ENCODE data around the gene MITF. TPM values are rescaled to one million over a fixed set of nuclear protein-coding genes. Genes with fewer than 3 reads are reported as not detected.

Gene MITF
- total and polyA plus RNA-seq, 2 donors (not counting 1 experiment from before 2014, with no cell fraction given), result 0.10 TPM; not detected in 1

- Histone ChIP-seq H3K4me3 (ENCODE audit: control extremely low read depth in 1 of 5, extremely low read depth in 1 of 5, insufficient read depth in 1 of 5, low read depth in 2 of 5, low read length in 4 of 5) (no peak overlapping the region), H4K20me1 (ENCODE audit: control insufficient read depth, insufficient read depth, low read length, poor library complexity, severe bottlenecking) (no peaks in the 10 kb centered on the region), H2AFZ (ENCODE audit: insufficient read depth, low read depth, low read length, poor library complexity, severe bottlenecking) (no peak overlapping the region), H3K36me3 (replicated peaks in 1 of 2; ENCODE audit: control extremely low read depth in 1 of 2, control insufficient read depth in 1 of 2, extremely low read depth in 1 of 2, insufficient read depth in 2 of 2, low read length in 1 of 2) (no peaks in the 10 kb centered on the region), H3K9ac (ENCODE audit: low read length) (no peak overlapping the region), H3K27me3 (replicated peaks in 1 of 4; ENCODE audit: control extremely low read depth in 1 of 4, control insufficient read depth in 3 of 4, insufficient read depth in 4 of 4, low read length in 3 of 4) (peaks cover 0 to 33% (median 19%) of the 10 kb centered on the region in 4 experiments), H3K27ac (ENCODE audit: low read length in 2 of 2) (no peak overlapping the region), H3K4me2 (replicated peaks; ENCODE audit: low read depth, low read length, poor library complexity, severe bottlenecking) (no peak overlapping the region), H3K4me1 (ENCODE audit: control insufficient read depth in 2 of 2, insufficient read depth in 2 of 2, low read length in 2 of 2) (peaks cover 9 to 10% of the 10 kb centered on the region in 2 donors), H3K79me2 (ENCODE audit: control insufficient read depth, insufficient read depth, low read length) (no peaks in the 10 kb centered on the region), H3K9me3 (ENCODE audit: control extremely low read depth in 1 of 3, control insufficient read depth in 2 of 3, insufficient read depth in 1 of 3, low read length in 2 of 3) (peaks cover 0 to 3% (median 0%) of the 10 kb centered on the region in 3 donors)
- H3K4me3 Mint-ChIP-seq, result no peak overlapping the region
- peaks cover 21% of the 10 kb centered on the region for H3K4me1 Mint-ChIP-seq
- no peak overlapping the region for H3K27ac Mint-ChIP-seq
- no peak for DNase-seq
- WGBS (ENCODE audit: insufficient coverage), result 100% methylated on average over 1 of the region's 3 CpGs
- intact Hi-C loops (cut with micrococcal nuclease), result no loop called here
- TF ChIP-seq, protein P1, sequence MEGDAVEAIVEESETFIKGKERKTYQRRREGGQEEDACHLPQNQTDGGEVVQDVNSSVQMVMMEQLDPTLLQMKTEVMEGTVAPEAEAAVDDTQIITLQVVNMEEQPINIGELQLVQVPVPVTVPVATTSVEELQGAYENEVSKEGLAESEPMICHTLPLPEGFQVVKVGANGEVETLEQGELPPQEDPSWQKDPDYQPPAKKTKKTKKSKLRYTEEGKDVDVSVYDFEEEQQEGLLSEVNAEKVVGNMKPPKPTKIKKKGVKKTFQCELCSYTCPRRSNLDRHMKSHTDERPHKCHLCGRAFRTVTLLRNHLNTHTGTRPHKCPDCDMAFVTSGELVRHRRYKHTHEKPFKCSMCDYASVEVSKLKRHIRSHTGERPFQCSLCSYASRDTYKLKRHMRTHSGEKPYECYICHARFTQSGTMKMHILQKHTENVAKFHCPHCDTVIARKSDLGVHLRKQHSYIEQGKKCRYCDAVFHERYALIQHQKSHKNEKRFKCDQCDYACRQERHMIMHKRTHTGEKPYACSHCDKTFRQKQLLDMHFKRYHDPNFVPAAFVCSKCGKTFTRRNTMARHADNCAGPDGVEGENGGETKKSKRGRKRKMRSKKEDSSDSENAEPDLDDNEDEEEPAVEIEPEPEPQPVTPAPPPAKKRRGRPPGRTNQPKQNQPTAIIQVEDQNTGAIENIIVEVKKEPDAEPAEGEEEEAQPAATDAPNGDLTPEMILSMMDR (IDR thresholded peaks at IDR 0.05), result no peak
- TF ChIP-seq EZH2 (IDR thresholded peaks at IDR 0.05; ENCODE audit: borderline replicate concordance, insufficient read depth, low read depth, low read length, poor library complexity, severe bottlenecking), result no peak
- H3K27me3 Mint-ChIP-seq, result peaks cover 59% of the 10 kb centered on the region
- CTCF ChIA-PET, result no interaction called here
- H3K9me3 Mint-ChIP-seq (ENCODE audit: insufficient read depth), result no peaks in the 10 kb centered on the region
- POLR2A ChIA-PET, result no interaction called here
- ATAC-seq (ENCODE audit: low read depth), result no peak
Observed at GRCh38 chr3:69737392-69737791, 1.9 kb upstream of the MITF start.

DNA sequence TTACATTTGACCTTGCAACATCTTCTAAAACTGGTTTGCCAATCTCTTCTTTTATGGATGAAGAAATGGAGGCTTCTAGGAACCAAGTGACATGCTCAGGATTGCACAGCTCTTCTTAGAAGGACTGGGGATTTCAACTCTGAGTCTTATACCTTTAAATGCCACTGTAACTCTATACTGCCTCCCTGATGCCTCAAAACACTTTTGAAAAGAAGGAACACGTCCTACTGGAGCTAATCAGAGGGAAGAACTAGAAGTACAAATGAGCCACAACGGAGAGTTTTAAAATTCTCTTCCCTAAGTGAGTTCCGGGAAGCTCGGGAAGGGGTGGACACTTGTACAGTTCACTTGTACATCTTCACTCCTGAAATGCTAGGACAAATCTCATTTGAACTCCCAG lies 949 bp upstream of the MITF start:
- 0% methylated on average over 1 of the region's 4 CpGs for WGBS (ENCODE audit: insufficient coverage)
- peaks cover 0 to 33% (median 19%) of the 10 kb centered on the region in 4 experiments for H3K27me3 ChIP-seq (replicated peaks in 1 of 4; ENCODE audit: control extremely low read depth in 1 of 4, control insufficient read depth in 3 of 4, insufficient read depth in 4 of 4, low read length in 3 of 4)
- H3K4me2 ChIP-seq (replicated peaks; ENCODE audit: low read depth, low read length, poor library complexity, severe bottlenecking), result no peak overlapping the region
- no peak for TF ChIP-seq EZH2 (IDR thresholded peaks at IDR 0.05; ENCODE audit: borderline replicate concordance, insufficient read depth, low read depth, low read length, poor library complexity, severe bottlenecking)
- TF ChIP-seq, protein P1 (IDR thresholded peaks at IDR 0.05), result no peak
- no peak overlapping the region for H2AFZ ChIP-seq (ENCODE audit: insufficient read depth, low read depth, low read length, poor library complexity, severe bottlenecking)
- H3K9ac ChIP-seq (ENCODE audit: low read length), result no peak overlapping the region
- no peak overlapping the region for H3K27ac ChIP-seq (ENCODE audit: low read length in 2 of 2)
- Mint-ChIP-seq H3K4me1 (peaks cover 21% of the 10 kb centered on the region), H3K9me3 (ENCODE audit: insufficient read depth) (no peaks in the 10 kb centered on the region), H3K4me3 (peak overlapping the region; percentile 32), H3K27ac (no peak overlapping the region), H3K27me3 (peaks cover 59% of the 10 kb centered on the region)
- no peak for ATAC-seq (ENCODE audit: low read depth)
- no peaks in the 10 kb centered on the region for H4K20me1 ChIP-seq (ENCODE audit: control insufficient read depth, insufficient read depth, low read length, poor library complexity, severe bottlenecking)
- intact Hi-C loops (cut with micrococcal nuclease), result no loop called here
- POLR2A ChIA-PET, result no interaction called here
- H3K4me3 ChIP-seq (ENCODE audit: control extremely low read depth in 1 of 5, extremely low read depth in 1 of 5, insufficient read depth in 1 of 5, low read depth in 2 of 5, low read length in 4 of 5), result no peak overlapping the region
- peaks cover 0 to 3% (median 0%) of the 10 kb centered on the region in 3 donors for H3K9me3 ChIP-seq (ENCODE audit: control extremely low read depth in 1 of 3, control insufficient read depth in 2 of 3, insufficient read depth in 1 of 3, low read length in 2 of 3)
- H3K79me2 ChIP-seq (ENCODE audit: control insufficient read depth, insufficient read depth, low read length), result no peaks in the 10 kb centered on the region
- DNase-seq, result no peak
- H3K36me3 ChIP-seq (replicated peaks in 1 of 2; ENCODE audit: control extremely low read depth in 1 of 2, control insufficient read depth in 1 of 2, extremely low read depth in 1 of 2, insufficient read depth in 2 of 2, low read length in 1 of 2), result no peaks in the 10 kb centered on the region
- peaks cover 9 to 10% of the 10 kb centered on the region in 2 donors for H3K4me1 ChIP-seq (ENCODE audit: control insufficient read depth in 2 of 2, insufficient read depth in 2 of 2, low read length in 2 of 2)
- CTCF ChIA-PET, result no interaction called here
